ENCODE data around the gene TM2D1.

DNA sequence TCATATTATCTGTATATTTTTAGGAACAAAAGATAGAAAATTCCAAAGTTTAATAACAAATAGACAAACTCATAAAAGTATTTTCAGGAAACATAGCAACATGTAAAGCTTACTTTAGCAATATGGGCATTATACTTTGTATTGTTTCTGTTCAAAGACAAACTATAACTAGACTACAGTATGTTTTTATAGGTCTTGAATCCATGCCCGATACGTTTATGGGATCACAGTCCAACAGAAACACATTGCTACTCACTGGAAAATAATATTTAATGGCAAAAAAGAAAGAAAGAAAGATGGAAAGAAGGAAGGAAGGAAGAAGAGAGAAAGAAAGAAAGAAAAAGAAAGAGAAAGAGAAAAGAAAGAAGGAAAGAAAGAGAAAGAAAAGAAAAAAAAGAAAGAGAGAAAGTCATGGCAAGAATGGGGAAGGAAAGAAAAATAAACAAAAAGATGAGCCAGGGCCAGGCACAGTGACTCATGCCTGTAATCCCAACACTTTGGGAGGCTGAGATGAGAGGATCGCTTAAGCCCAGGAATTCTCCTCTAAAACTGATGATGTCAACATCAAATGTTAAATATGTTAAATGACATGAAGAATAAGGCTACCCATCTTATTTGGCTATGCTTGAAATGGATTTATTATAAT lies 32.7 kb downstream of the TM2D1 start:
- TF ChIP-seq POLR2A (IDR thresholded peaks at IDR 0.05; ENCODE audit: low read length) (no peak), FOXS1 (CRISPR knock-in tag; IDR thresholded peaks at IDR 0.05) (no peak), EP300 (IDR thresholded peaks at IDR 0.05) (no peak)

All from A549 (cell line).